Neural progenitor cell (in vitro differentiated cells): Measurements from ENCODE around the gene MKLN1. TPM values are rescaled to one million over a fixed set of nuclear protein-coding genes. Genes with fewer than 3 reads are reported as not detected.

ENCODE experiments used
- DNase-seq: peaks from one replicate; pipeline ENCODE4 v3.0.0-alpha.2; 2016; ENCODE audit warnings: low spot score
- H2AFZ ChIP-seq: fragments of 200-600 bp; sonication (generic); replicated peaks from 2 replicates; pipeline ENCODE4 v1.6.1; 2016; ENCODE audit warnings: antibody characterized with exemption
- H3F3A ChIP-seq: fragments of 200-600 bp; sonication (generic); 2 replicates; pipeline ENCODE4 v1.6.1; 2016; ENCODE audit warnings: antibody characterized with exemption, low read depth
- H3K27ac ChIP-seq: fragments of 200-600 bp; sonication (generic); 2 replicates; pipeline ENCODE4 v1.5.1; 2016; ENCODE audit warnings: mild to moderate bottlenecking
- H3K27me3 ChIP-seq: fragments of 200-600 bp; sonication (generic); 2 replicates; pipeline ENCODE4 v1.6.1; 2016; ENCODE audit warnings: mild to moderate bottlenecking, moderate library complexity
- H3K36me3 ChIP-seq: fragments of 200-600 bp; sonication (generic); 2 replicates; pipeline ENCODE4 v1.5.1; 2016
- H3K4me1 ChIP-seq: fragments of 200-600 bp; sonication (generic); 2 replicates; pipeline ENCODE4 v1.6.1; 2016; ENCODE audit warnings: mixed run types
- H3K4me2 ChIP-seq: fragments of 200-600 bp; sonication (generic); 2 replicates; pipeline ENCODE4 v1.6.1; 2016
- H3K4me3 ChIP-seq: fragments of 200-600 bp; sonication (generic); 2 replicates; pipeline ENCODE4 v1.5.1; 2016
- H3K79me2 ChIP-seq: fragments of 200-600 bp; sonication (generic); 2 replicates; pipeline ENCODE4 v1.6.1; 2016; ENCODE audit warnings: low read depth
- H3K9ac ChIP-seq: fragments of 200-600 bp; sonication (generic); 2 replicates; pipeline ENCODE4 v1.6.1; 2016
- H3K9me3 ChIP-seq: fragments of 200-600 bp; sonication (generic); 2 replicates; pipeline ENCODE4 v1.5.1; 2016; ENCODE audit warnings: low read depth
- H4K20me1 ChIP-seq: fragments of 200-600 bp; sonication (generic); 2 replicates; pipeline ENCODE4 v1.6.1; 2016; ENCODE audit warnings: low read depth
- H3K27ac Mint-ChIP-seq: 3 replicates; pipeline ENCODE4 v1.8.0; 2021; ENCODE audit warnings: mixed read lengths
- H3K27me3 Mint-ChIP-seq: 2 replicates; pipeline ENCODE4 v1.8.0; 2022; ENCODE audit warnings: low read depth, mild to moderate bottlenecking, inconsistent platforms, moderate library complexity, mixed read lengths; ENCODE audit not compliant: insufficient read depth
- H3K36me3 Mint-ChIP-seq: 3 replicates; pipeline ENCODE4 v1.8.0; 2021; ENCODE audit warnings: mixed read lengths
- H3K4me1 Mint-ChIP-seq: 3 replicates; pipeline ENCODE4 v1.8.0; 2021; ENCODE audit warnings: mixed read lengths
- H3K4me3 Mint-ChIP-seq: 3 replicates; pipeline ENCODE4 v1.8.0; 2021; ENCODE audit warnings: mild to moderate bottlenecking, moderate library complexity, mixed read lengths
- H3K9me3 Mint-ChIP-seq: 3 replicates; pipeline ENCODE4 v1.8.0; 2020; ENCODE audit warnings: mixed read lengths
- CTCF ChIP-seq: fragments of 200-600 bp; sonication (generic); IDR thresholded peaks from 2 replicates; pipeline ENCODE4 v1.5.1; 2017; ENCODE audit warnings: antibody characterized with exemption, mild to moderate bottlenecking
- EZH2 ChIP-seq: fragments of 200-600 bp; sonication (generic); IDR thresholded peaks from 2 replicates; pipeline ENCODE4 v1.6.1; 2017; ENCODE audit warnings: antibody characterized with exemption, mild to moderate bottlenecking, moderate library complexity
- EZH2phosphoT487 ChIP-seq: fragments of 200-600 bp; sonication (generic); IDR thresholded peaks from 2 replicates; pipeline ENCODE4 v1.6.1; 2017; ENCODE audit warnings: antibody characterized with exemption
- total RNA-seq: library from RNA; depleted of rRNA; stranded (reverse); fragments of >200 nt; gene quantifications from 2 replicates; pipeline ENCODE4 v1.2.3, GENCODE V29; 2015; ENCODE audit warnings: low replicate concordance

MKLN1 gene
- total RNA-seq, 1 donor from 2014 or later, result 60.9 TPM

- Histone ChIP-seq H3K36me3 (no peaks in the 10 kb centered on the region), H2AFZ (no peak overlapping the region), H3K79me2 (no peaks in the 10 kb centered on the region), H3K4me3 (no peak overlapping the region), H3F3A (peaks cover 21% of the 10 kb centered on the region), H3K4me1 (peaks cover 13% of the 10 kb centered on the region), H3K9ac (no peak overlapping the region), H3K27me3 (no peaks in the 10 kb centered on the region), H3K27ac (peak overlapping the region; percentile 0), H4K20me1 (no peaks in the 10 kb centered on the region), H3K9me3 (no peaks in the 10 kb centered on the region), H3K4me2 (no peak overlapping the region)
- no peak overlapping the region for H3K27ac Mint-ChIP-seq
- DNase-seq, result no peak
- H3K4me3 Mint-ChIP-seq, result no peak overlapping the region
- H3K9me3 Mint-ChIP-seq, result no peaks in the 10 kb centered on the region
- peaks cover 27% of the 10 kb centered on the region for H3K36me3 Mint-ChIP-seq
- peaks cover 2% of the 10 kb centered on the region for H3K27me3 Mint-ChIP-seq
- H3K4me1 Mint-ChIP-seq, result peaks cover 20% of the 10 kb centered on the region
- TF ChIP-seq EZH2phosphoT487 (no peak), CTCF (no peak), EZH2 (no peak)
Measured at GRCh38 chr7:131500357-131500756, 172.7 kb downstream of the MKLN1 start.

GRCh38 chr7:131501422-131501821 lies 173.7 kb downstream of the MKLN1 start:
- Histone ChIP-seq H3K4me3 (no peak overlapping the region), H3K9ac (no peak overlapping the region), H2AFZ (no peak overlapping the region), H3K4me2 (no peak overlapping the region), H3K4me1 (peaks cover 13% of the 10 kb centered on the region), H3K36me3 (no peaks in the 10 kb centered on the region), H4K20me1 (no peaks in the 10 kb centered on the region), H3K27ac (peak overlapping the region; percentile 34), H3K27me3 (no peaks in the 10 kb centered on the region), H3K9me3 (no peaks in the 10 kb centered on the region), H3F3A (peaks cover 21% of the 10 kb centered on the region), H3K79me2 (no peaks in the 10 kb centered on the region)
- H3K27ac Mint-ChIP-seq, result no peak overlapping the region
- no peaks in the 10 kb centered on the region for H3K9me3 Mint-ChIP-seq
- no peak overlapping the region for H3K4me3 Mint-ChIP-seq
- H3K36me3 Mint-ChIP-seq, result peaks cover 24% of the 10 kb centered on the region
- no peak for DNase-seq
- H3K27me3 Mint-ChIP-seq, result peaks cover 4% of the 10 kb centered on the region
- H3K4me1 Mint-ChIP-seq, result peaks cover 20% of the 10 kb centered on the region
- TF ChIP-seq CTCF, result no peak
- no peak for TF ChIP-seq EZH2phosphoT487
- TF ChIP-seq EZH2, result no peak

- no peak for DNase-seq
- Histone ChIP-seq H3K27ac (peak overlapping the region; percentile 34), H2AFZ (no peak overlapping the region), H3K79me2 (no peaks in the 10 kb centered on the region), H3K4me2 (no peak overlapping the region), H3K9ac (no peak overlapping the region), H4K20me1 (no peaks in the 10 kb centered on the region), H3K4me3 (no peak overlapping the region), H3K36me3 (no peaks in the 10 kb centered on the region), H3K27me3 (no peaks in the 10 kb centered on the region), H3F3A (peaks cover 21% of the 10 kb centered on the region), H3K9me3 (no peaks in the 10 kb centered on the region), H3K4me1 (peaks cover 13% of the 10 kb centered on the region)
- Mint-ChIP-seq H3K27me3 (peaks cover 4% of the 10 kb centered on the region), H3K4me3 (no peak overlapping the region), H3K27ac (peak overlapping the region; percentile 10), H3K36me3 (peaks cover 24% of the 10 kb centered on the region), H3K4me1 (peaks cover 20% of the 10 kb centered on the region), H3K9me3 (no peaks in the 10 kb centered on the region)
- TF ChIP-seq EZH2phosphoT487 (no peak), EZH2 (no peak), CTCF (no peak)
Measured at GRCh38 chr7:131501930-131502685, 174.4 kb downstream of the MKLN1 start.
